Skeletal muscle tissue (tissue), 4 donors: ENCODE results near the gene KCNMA1. TPM values are rescaled to one million over a fixed set of nuclear protein-coding genes. Genes with fewer than 3 reads are reported as not detected.

Experiments used
- H3K27ac ChIP-seq: one replicate; pipeline ENCODE4 v1.7.0; 2013; ENCODE audit warnings: mild to moderate bottlenecking, low read depth, low read length, inconsistent platforms
- H3K27me3 ChIP-seq, 3 donors: one replicate each; pipeline ENCODE4 v1.7.0; 2013; ENCODE audit warnings: low read length in 3 of 3; ENCODE audit not compliant: control insufficient read depth in 3 of 3, insufficient read depth in 3 of 3
- H3K36me3 ChIP-seq, 3 donors: one replicate each; pipeline ENCODE4 v1.7.0; 2013; ENCODE audit warnings: low read length in 3 of 3; ENCODE audit not compliant: control insufficient read depth in 3 of 3, insufficient read depth in 3 of 3
- H3K4me1 ChIP-seq, 3 donors: one replicate each; pipeline ENCODE4 v1.7.0; 2013; ENCODE audit warnings: low read length in 3 of 3, mild to moderate bottlenecking in 3 of 3; ENCODE audit not compliant: control insufficient read depth in 3 of 3, insufficient read depth in 3 of 3
- H3K4me3 ChIP-seq, 3 donors: one replicate each; pipeline ENCODE4 v1.7.0; 2013; ENCODE audit warnings: low read length in 3 of 3
- H3K9ac ChIP-seq, 3 donors: one replicate each; pipeline ENCODE4 v1.7.0; 2013; ENCODE audit warnings: low read length in 3 of 3, mild to moderate bottlenecking in 3 of 3, moderate library complexity in 2 of 3, low read depth in 1 of 3
- H3K9me3 ChIP-seq, 3 donors: one replicate each; pipeline ENCODE4 v1.7.0; 2013; ENCODE audit warnings: low read length in 3 of 3; ENCODE audit not compliant: control insufficient read depth in 3 of 3
- total RNA-seq: library from RNA; depleted of rRNA; stranded (reverse); fragments of >200 nt; gene quantifications from one replicate; pipeline ENCODE4 v1.2.3, GENCODE V29; 2014
- donor health status: Osteomylitis.

Gene KCNMA1
- total RNA-seq, 1 donor from 2014 or later: 18.8 TPM

- Histone ChIP-seq H3K27me3 (no peaks in the 10 kb centered on the region), H3K27ac (no peak overlapping the region), H3K9me3 (no peaks in the 10 kb centered on the region), H3K4me1 (peaks cover 0 to 2% (median 2%) of the 10 kb centered on the region in 3 donors), H3K36me3 (no peaks in the 10 kb centered on the region), H3K4me3 (no peak overlapping the region), H3K9ac (no peak overlapping the region)
Measured at GRCh38 chr10:76906256-76906655, 731.4 kb downstream of the KCNMA1 start.

- Histone ChIP-seq H3K9me3 (no peaks in the 10 kb centered on the region), H3K4me3 (no peak overlapping the region), H3K27ac (no peak overlapping the region), H3K4me1 (no peaks in the 10 kb centered on the region), H3K36me3 (no peaks in the 10 kb centered on the region), H3K27me3 (no peaks in the 10 kb centered on the region), H3K9ac (no peak overlapping the region)
Measured at GRCh38 chr10:76905251-76905650, 732.4 kb downstream of the KCNMA1 start.

GRCh38 chr10:76903387-76903945, 734.1 kb downstream of the KCNMA1 start:
- Histone ChIP-seq H3K27ac (no peak overlapping the region), H3K4me1 (no peaks in the 10 kb centered on the region)

GRCh38 chr10:76902949-76903348, 734.7 kb downstream of the KCNMA1 start:
- Histone ChIP-seq H3K4me3 (no peak overlapping the region), H3K9me3 (no peaks in the 10 kb centered on the region), H3K9ac (no peak overlapping the region), H3K27me3 (no peaks in the 10 kb centered on the region), H3K36me3 (no peaks in the 10 kb centered on the region), H3K4me1 (no peaks in the 10 kb centered on the region), H3K27ac (no peak overlapping the region)

More at GRCh38 chr10:76903387-76903945, 734.1 kb downstream of the KCNMA1 start:
- H3K27me3 ChIP-seq: no peaks in the 10 kb centered on the region
- H3K9ac ChIP-seq: no peak overlapping the region
- H3K4me3 ChIP-seq: no peak overlapping the region
- no peaks in the 10 kb centered on the region for H3K36me3 ChIP-seq
- H3K9me3 ChIP-seq: no peaks in the 10 kb centered on the region

DNA sequence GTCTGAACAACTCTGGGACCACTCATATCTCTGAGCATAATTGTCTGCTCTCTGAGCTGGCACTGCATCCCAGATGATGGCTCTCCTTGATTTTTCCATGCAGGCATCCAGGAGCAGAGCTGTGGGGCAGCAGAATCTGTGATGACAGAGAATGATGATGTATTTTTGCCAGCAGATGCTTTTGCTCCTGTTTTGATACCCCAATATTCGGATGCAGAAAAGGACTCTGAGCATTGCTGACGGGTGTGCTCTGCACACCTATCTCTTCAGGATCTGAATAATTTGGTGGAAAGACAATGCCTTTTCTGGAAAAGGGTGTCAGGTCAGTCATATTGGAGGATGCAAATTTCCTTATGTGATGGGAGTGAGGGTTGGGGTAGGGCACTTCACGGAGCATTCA, 735.9 kb downstream of the KCNMA1 start:
- Histone ChIP-seq H3K27me3 (no peaks in the 10 kb centered on the region), H3K9ac (no peak overlapping the region), H3K27ac (no peak overlapping the region), H3K9me3 (no peaks in the 10 kb centered on the region), H3K36me3 (no peaks in the 10 kb centered on the region), H3K4me1 (no peaks in the 10 kb centered on the region), H3K4me3 (no peak overlapping the region)

DNA sequence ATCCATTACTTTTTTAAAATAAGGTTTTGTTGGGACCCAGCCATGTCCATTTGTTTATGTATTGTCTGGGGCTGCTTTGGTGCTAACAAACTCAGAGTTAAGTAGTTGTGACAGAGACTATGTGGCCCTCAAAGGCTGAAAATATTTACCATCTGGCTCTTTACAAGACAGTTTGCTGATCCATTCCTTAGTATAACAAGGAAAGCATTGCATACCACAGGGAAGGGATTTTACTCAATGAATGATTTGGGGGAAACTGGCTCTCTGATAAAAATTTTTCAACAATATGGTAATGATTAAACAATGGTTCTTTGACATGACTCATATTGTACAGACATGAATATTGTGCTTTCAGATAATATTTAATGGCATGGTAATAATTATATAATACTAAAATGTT, 738.1 kb downstream of the KCNMA1 start:
- Histone ChIP-seq H3K27ac (no peak overlapping the region), H3K36me3 (no peaks in the 10 kb centered on the region), H3K9me3 (no peaks in the 10 kb centered on the region), H3K9ac (no peak overlapping the region), H3K4me1 (no peaks in the 10 kb centered on the region), H3K27me3 (no peaks in the 10 kb centered on the region), H3K4me3 (no peak overlapping the region)

- no peak overlapping the region for H3K4me3 ChIP-seq
- H3K9me3 ChIP-seq: no peaks in the 10 kb centered on the region
- no peak overlapping the region for H3K27ac ChIP-seq
- no peak overlapping the region for H3K9ac ChIP-seq
- H3K36me3 ChIP-seq: peaks cover 7 to 11% (median 9%) of the 10 kb centered on the region in 3 donors
- no peaks in the 10 kb centered on the region for H3K27me3 ChIP-seq
- no peaks in the 10 kb centered on the region for H3K4me1 ChIP-seq
Measured at GRCh38 chr10:76892766-76893479, 744.7 kb downstream of the KCNMA1 start.

DNA sequence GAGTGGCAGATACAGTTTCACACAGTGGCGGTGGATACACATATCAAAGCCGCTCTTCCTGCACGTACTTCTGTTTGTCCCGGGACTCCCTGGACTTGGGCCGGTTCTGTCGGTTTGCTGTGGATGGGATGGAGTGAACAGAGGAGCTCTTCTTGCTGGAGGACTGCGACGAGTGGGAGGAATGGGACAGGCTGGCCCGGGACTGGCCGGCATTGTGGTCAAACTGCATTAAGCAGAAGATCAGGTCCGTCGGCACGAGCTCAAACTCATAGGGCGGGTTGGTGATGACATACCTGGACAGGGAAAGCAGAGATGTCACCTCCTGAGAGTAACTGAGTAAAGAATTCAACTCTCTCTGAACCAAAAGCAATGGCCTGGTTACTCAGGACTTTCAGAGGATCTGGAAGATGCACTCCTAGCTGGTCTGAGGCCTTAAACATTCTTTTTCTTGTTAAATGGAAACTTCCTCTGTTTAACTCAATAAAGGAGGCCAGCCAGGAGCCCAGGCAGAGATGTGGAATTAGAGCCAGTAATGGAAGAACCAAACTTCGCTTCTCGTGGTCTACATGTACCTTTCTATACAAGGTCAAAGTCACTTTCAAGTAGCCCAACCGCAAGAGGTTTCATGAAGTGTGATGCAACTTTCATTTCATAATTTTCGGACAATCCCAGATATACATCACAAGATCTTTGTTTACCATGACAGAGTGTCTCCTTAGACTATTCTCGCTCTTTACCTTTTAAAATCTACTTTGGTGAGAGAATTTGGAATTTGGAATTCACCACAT, 750.2 kb downstream of the KCNMA1 start:
- Histone ChIP-seq H3K9me3 (no peaks in the 10 kb centered on the region), H3K36me3 (peaks cover 7 to 15% (median 9%) of the 10 kb centered on the region in 3 donors), H3K27me3 (no peaks in the 10 kb centered on the region), H3K27ac (no peak overlapping the region), H3K4me3 (no peak overlapping the region), H3K4me1 (no peaks in the 10 kb centered on the region), H3K9ac (no peak overlapping the region)

DNA sequence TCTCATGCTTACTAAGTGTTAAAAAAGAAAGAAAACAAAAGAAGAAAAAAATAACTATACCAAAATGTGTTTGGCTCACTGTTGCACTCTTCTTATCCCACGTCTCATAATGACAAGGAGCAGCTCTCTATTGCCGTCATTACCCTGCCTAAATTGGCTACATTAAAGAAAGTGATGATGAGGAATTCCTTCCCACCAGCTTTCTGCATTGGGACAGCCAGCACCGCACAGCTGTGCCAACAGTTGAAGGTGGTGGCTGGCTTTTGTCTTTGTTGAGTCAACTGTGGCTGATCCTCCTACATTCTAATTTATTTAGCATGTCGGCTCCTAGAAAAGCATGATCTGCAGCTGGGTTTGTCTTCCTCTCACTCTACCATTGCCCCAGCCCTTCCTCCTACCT, 751.8 kb downstream of the KCNMA1 start:
- no peaks in the 10 kb centered on the region for H3K9me3 ChIP-seq

More for the DNA sequence above, 751.8 kb downstream of the KCNMA1 start:
- Histone ChIP-seq H3K4me1 (no peaks in the 10 kb centered on the region), H3K27ac (no peak overlapping the region), H3K4me3 (no peak overlapping the region), H3K9ac (no peak overlapping the region), H3K27me3 (no peaks in the 10 kb centered on the region), H3K36me3 (peaks cover 4 to 12% (median 9%) of the 10 kb centered on the region in 3 donors)
